OCI-LY1 (cell line): ENCODE measurements around the gene ARIH2.

Source experiments
- H2AFZ ChIP-seq: fragments of 200-600 bp; sonication (generic), shearing (Covaris generic); 2 replicates; pipeline ENCODE4 v1.6.0; 2014; ENCODE audit warnings: antibody characterized with exemption, mild to moderate bottlenecking, low read length
- H3F3A ChIP-seq: fragments of 200-600 bp; sonication (generic), shearing (Covaris generic); 2 replicates; pipeline ENCODE4 v1.6.0; 2014; ENCODE audit warnings: mild to moderate bottlenecking, antibody characterized with exemption, low read length, moderate library complexity; ENCODE audit not compliant: insufficient read depth
- H3K27ac ChIP-seq: fragments of 200-600 bp; sonication (generic); 2 replicates; pipeline ENCODE4 v1.5.1; 2014; ENCODE audit warnings: low read length, mixed run types, mild to moderate bottlenecking, low read depth; ENCODE audit not compliant: poor library complexity, severe bottlenecking
- H3K27me3 ChIP-seq: fragments of 200-600 bp; sonication (generic); 2 replicates; pipeline ENCODE4 v1.6.0; 2014; ENCODE audit warnings: antibody characterized with exemption, mild to moderate bottlenecking, low read length, moderate library complexity; ENCODE audit not compliant: insufficient read depth
- H3K36me3 ChIP-seq: fragments of 200-600 bp; sonication (generic); 2 replicates; pipeline ENCODE4 v1.6.1; 2014; ENCODE audit warnings: mild to moderate bottlenecking, antibody characterized with exemption, low read length, moderate library complexity, mixed read lengths; ENCODE audit not compliant: insufficient read depth
- H3K4me1 ChIP-seq: fragments of 200-600 bp; sonication (generic); 2 replicates; pipeline ENCODE4 v1.5.1; 2014; ENCODE audit warnings: mild to moderate bottlenecking, low read length, moderate library complexity; ENCODE audit not compliant: insufficient read depth, severe bottlenecking
- H3K4me2 ChIP-seq: fragments of 200-600 bp; sonication (generic), shearing (Covaris generic); 2 replicates; pipeline ENCODE4 v1.6.1; 2014; ENCODE audit warnings: low read length
- H3K4me3 ChIP-seq: fragments of 200-600 bp; sonication (generic); 2 replicates; pipeline ENCODE4 v1.5.1; 2014; ENCODE audit warnings: low read length, low read depth, mild to moderate bottlenecking, mixed read lengths; ENCODE audit not compliant: poor library complexity, severe bottlenecking
- H3K79me2 ChIP-seq: fragments of 200-600 bp; shearing (Covaris generic); 2 replicates; pipeline ENCODE4 v1.6.1; 2016; ENCODE audit warnings: mixed run types, low read length, mixed read lengths; ENCODE audit not compliant: insufficient read depth
- H3K9ac ChIP-seq: fragments of 200-600 bp; sonication (generic), shearing (Covaris generic); 2 replicates; pipeline ENCODE4 v1.6.1; 2014; ENCODE audit warnings: mild to moderate bottlenecking, low read length, mixed read lengths
- H3K9me2 ChIP-seq: fragments of 200-600 bp; sonication (generic), shearing (Covaris generic); 2 replicates; pipeline ENCODE4 v1.6.1; 2014; ENCODE audit warnings: low read depth, mild to moderate bottlenecking, low read length, mixed read lengths
- H3K9me3 ChIP-seq: fragments of 200-600 bp; shearing (Covaris generic); 2 replicates; pipeline ENCODE4 v1.6.1; 2014; ENCODE audit warnings: low read length, mixed read lengths
- H4K20me1 ChIP-seq: fragments of 200-600 bp; sonication (generic), shearing (Covaris generic); 2 replicates; pipeline ENCODE4 v1.6.0; 2016; ENCODE audit warnings: mild to moderate bottlenecking, low read length; ENCODE audit not compliant: insufficient read depth
- CTCF ChIP-seq: fragments of 200-600 bp; sonication (generic), shearing (Covaris generic); IDR thresholded peaks from 2 replicates; pipeline ENCODE4 v1.5.1; 2017; ENCODE audit warnings: mild to moderate bottlenecking, antibody characterized with exemption, low read length, moderate library complexity, mixed read lengths
- EZH2 ChIP-seq: fragments of 200-600 bp; sonication (generic), shearing (Covaris generic); IDR thresholded peaks from 2 replicates; pipeline ENCODE4 v1.8.0; 2017; ENCODE audit warnings: borderline replicate concordance, mixed run types, mild to moderate bottlenecking, antibody characterized with exemption, low read length, moderate library complexity, mixed read lengths

Gene ARIH2

GRCh38 chr3:49009396-49009795 is 90.8 kb downstream of the ARIH2 start:
- H3K36me3 ChIP-seq: peaks cover 26% of the 10 kb centered on the region
- no peaks in the 10 kb centered on the region for H3F3A ChIP-seq
- H3K4me1 ChIP-seq: peaks cover 17% of the 10 kb centered on the region
- H3K9ac ChIP-seq: no peak overlapping the region
- H2AFZ ChIP-seq: no peak overlapping the region
- H3K79me2 ChIP-seq: no peaks in the 10 kb centered on the region
- no peak overlapping the region for H3K27ac ChIP-seq
- H3K27me3 ChIP-seq: no peaks in the 10 kb centered on the region
- no peak for TF ChIP-seq CTCF
- TF ChIP-seq EZH2: no peak
- H3K4me3 ChIP-seq: no peak overlapping the region
- no peak overlapping the region for H3K4me2 ChIP-seq
- H4K20me1 ChIP-seq: no peaks in the 10 kb centered on the region
- H3K9me3 ChIP-seq: no peaks in the 10 kb centered on the region
- no peaks in the 10 kb centered on the region for H3K9me2 ChIP-seq

- Histone ChIP-seq H4K20me1 (no peaks in the 10 kb centered on the region), H3K4me3 (no peak overlapping the region), H3K27me3 (no peaks in the 10 kb centered on the region), H3K9me3 (no peaks in the 10 kb centered on the region), H3K9ac (no peak overlapping the region), H3K4me2 (no peak overlapping the region), H3K9me2 (no peaks in the 10 kb centered on the region), H3F3A (0 out of 2 replicates have a peak, but pooled peaks cover 7% of the 10 kb centered on the region), H3K4me1 (peaks cover 15% of the 10 kb centered on the region), H2AFZ (no peak overlapping the region), H3K36me3 (peaks cover 47% of the 10 kb centered on the region), H3K27ac (no peak overlapping the region), H3K79me2 (no peaks in the 10 kb centered on the region)
- no peak for TF ChIP-seq CTCF
- no peak for TF ChIP-seq EZH2
Measured at GRCh38 chr3:49012441-49013017, 93.9 kb downstream of the ARIH2 start.

- Histone ChIP-seq H2AFZ (no peak overlapping the region), H3K79me2 (no peaks in the 10 kb centered on the region), H3K4me1 (peaks cover 16% of the 10 kb centered on the region), H3K9me3 (no peaks in the 10 kb centered on the region), H3K36me3 (peaks cover 47% of the 10 kb centered on the region), H3K27me3 (no peaks in the 10 kb centered on the region), H4K20me1 (no peaks in the 10 kb centered on the region), H3K4me2 (no peak overlapping the region), H3K4me3 (no peak overlapping the region), H3K9me2 (no peaks in the 10 kb centered on the region), H3F3A (0 out of 2 replicates have a peak, but pooled peaks cover 8% of the 10 kb centered on the region), H3K9ac (no peak overlapping the region), H3K27ac (no peak overlapping the region)
- TF ChIP-seq CTCF (no peak), EZH2 (no peak)
Measured at GRCh38 chr3:49013113-49013737, 94.6 kb downstream of the ARIH2 start.
